ENCODE data around the gene PCGF2. TPM values are rescaled to one million over a fixed set of nuclear protein-coding genes. Genes with fewer than 3 reads are reported as not detected.

Gene PCGF2
- polyA plus RNA-seq, 1 donor from 2014 or later = 11.7 TPM

- Histone ChIP-seq H3K27me3 (ENCODE audit: insufficient read depth, low read depth, low read length) (no peaks in the 10 kb centered on the region), H3K36me3 (ENCODE audit: insufficient read depth, low read length) (no peaks in the 10 kb centered on the region)
- TF ChIP-seq SMC3 (conservative IDR thresholded peaks at IDR 0.05; ENCODE audit: poor library complexity) (no peak), RAD21 (conservative IDR thresholded peaks at IDR 0.05) (no peak)
These were observed 37.6 kb downstream of the PCGF2 start for GRCh38 chr17:38710604-38710962.

GRCh38 chr17:38709864-38710603 is 38.1 kb downstream of the PCGF2 start:
- H3K27ac ChIP-seq (ENCODE audit: low read length) = no peak overlapping the region
- H3K36me3 ChIP-seq (ENCODE audit: insufficient read depth, low read length) = no peaks in the 10 kb centered on the region
- no peaks in the 10 kb centered on the region for H3K9me3 ChIP-seq (ENCODE audit: low read length)
- H4K20me1 ChIP-seq (ENCODE audit: insufficient read depth) = no peaks in the 10 kb centered on the region
- no peaks in the 10 kb centered on the region for H3F3A ChIP-seq (ENCODE audit: insufficient read depth, low read length, poor library complexity, severe bottlenecking)
- H3K4me3 ChIP-seq (ENCODE audit: low read length) = no peak overlapping the region
- peaks cover 10% of the 10 kb centered on the region for H3K79me2 ChIP-seq (replicated peaks; ENCODE audit: insufficient read depth, low read length)
- H3K27me3 ChIP-seq (ENCODE audit: insufficient read depth, low read depth, low read length) = no peaks in the 10 kb centered on the region
- no peak overlapping the region for H3K9ac ChIP-seq (ENCODE audit: low read length)
- TF ChIP-seq POLR2AphosphoS5 (IDR thresholded peaks at IDR 0.05) = no peak
- no peak for TF ChIP-seq EP300 (conservative IDR thresholded peaks at IDR 0.05; ENCODE audit: poor library complexity, severe bottlenecking)
- TF ChIP-seq EZH2 (IDR thresholded peaks at IDR 0.05; ENCODE audit: borderline replicate concordance, insufficient read depth, low read length, poor library complexity, severe bottlenecking) = no peak
- TF ChIP-seq MXI1 (conservative IDR thresholded peaks at IDR 0.05; ENCODE audit: poor library complexity, severe bottlenecking) = no peak
- TF ChIP-seq RAD21 (conservative IDR thresholded peaks at IDR 0.05) = no peak
- no peak for TF ChIP-seq CTCF (IDR thresholded peaks at IDR 0.05; ENCODE audit: poor library complexity, severe bottlenecking)
- no peak for TF ChIP-seq REST (IDR thresholded peaks at IDR 0.05; ENCODE audit: borderline replicate concordance)
- TF ChIP-seq SMC3 (conservative IDR thresholded peaks at IDR 0.05; ENCODE audit: poor library complexity) = no peak
- no peak for TF ChIP-seq TAF1 (IDR thresholded peaks at IDR 0.05; ENCODE audit: low read depth)
- H3K4me2 ChIP-seq (ENCODE audit: low read length) = no peak overlapping the region
- H2AFZ ChIP-seq (ENCODE audit: low read depth, low read length) = no peak overlapping the region
- no peaks in the 10 kb centered on the region for H3K9me2 ChIP-seq (ENCODE audit: insufficient read depth, low read length)

More at GRCh38 chr17:38710604-38710962, 37.6 kb downstream of the PCGF2 start:
- H3K27ac ChIP-seq (ENCODE audit: low read length) = no peak overlapping the region
- no peaks in the 10 kb centered on the region for H4K20me1 ChIP-seq (ENCODE audit: insufficient read depth)
- H3K9ac ChIP-seq (ENCODE audit: low read length) = no peak overlapping the region
- H3K79me2 ChIP-seq (replicated peaks; ENCODE audit: insufficient read depth, low read length) = peaks cover 10% of the 10 kb centered on the region
- no peaks in the 10 kb centered on the region for H3F3A ChIP-seq (ENCODE audit: insufficient read depth, low read length, poor library complexity, severe bottlenecking)
- no peaks in the 10 kb centered on the region for H3K9me3 ChIP-seq (ENCODE audit: low read length)
- no peak overlapping the region for H2AFZ ChIP-seq (ENCODE audit: low read depth, low read length)
- H3K9me2 ChIP-seq (ENCODE audit: insufficient read depth, low read length) = no peaks in the 10 kb centered on the region
- no peak overlapping the region for H3K4me2 ChIP-seq (ENCODE audit: low read length)
- H3K4me3 ChIP-seq (ENCODE audit: low read length) = no peak overlapping the region

Data from neural cell (in vitro differentiated cells).